ENCODE results near the gene CD300C. TPM values are rescaled to one million over a fixed set of nuclear protein-coding genes. Genes with fewer than 3 reads are reported as not detected.
"Not testable (repeated sequence)": the region's sequence is repeated elsewhere in the genome, so short reads cannot be mapped to it uniquely, and the experiment has no call there.

CD300C gene
- total RNA-seq, 2 donors from 2014 or later, result 1.5 to 5.8 TPM

- not testable (repeated sequence) for H3K4me3 Mint-ChIP-seq; H3K9me3 Mint-ChIP-seq; H3K27ac Mint-ChIP-seq; H3K27me3 Mint-ChIP-seq; H3K36me3 Mint-ChIP-seq; ATAC-seq; DNase-seq (ENCODE audit: low spot score); H3K4me1 Mint-ChIP-seq (ENCODE audit: low read depth in 2 of 2)
Observed at GRCh38 chr17:74503949-74504348, 42.0 kb downstream of the CD300C start.

DNA sequence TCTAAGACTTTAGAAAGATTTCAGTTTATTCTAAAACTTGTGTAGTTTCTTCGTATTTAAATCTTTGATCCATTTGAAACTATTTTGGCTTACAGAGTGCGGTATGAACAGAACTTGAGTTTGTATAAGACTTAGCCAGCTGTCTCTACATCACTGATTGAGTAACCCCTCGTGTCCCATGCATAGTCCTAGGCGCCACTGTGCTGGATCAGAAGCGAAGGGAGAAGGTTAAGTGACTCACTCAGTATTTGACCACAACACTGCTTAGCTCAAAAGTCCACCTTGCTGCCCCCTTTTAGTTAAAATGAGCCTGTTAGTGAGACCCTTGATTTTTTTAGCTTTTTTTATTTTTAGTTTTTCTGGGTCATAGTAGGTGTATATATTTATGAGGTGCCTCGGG is 43.1 kb downstream of the CD300C start:
- H3K4me1 Mint-ChIP-seq (ENCODE audit: low read depth in 2 of 2), result no peaks in the 10 kb centered on the region
- ATAC-seq (no peak), DNase-seq (ENCODE audit: low spot score) (no peak)
- no peak overlapping the region for H3K4me3 Mint-ChIP-seq
- H3K27ac Mint-ChIP-seq, result no peak overlapping the region
- no peaks in the 10 kb centered on the region for H3K9me3 Mint-ChIP-seq
- H3K27me3 Mint-ChIP-seq, result no peaks in the 10 kb centered on the region
- no peaks in the 10 kb centered on the region for H3K36me3 Mint-ChIP-seq

GRCh38 chr17:74499992-74500391 is 45.9 kb downstream of the CD300C start:
- Mint-ChIP-seq H3K4me3 (no peak overlapping the region), H3K4me1 (ENCODE audit: low read depth in 2 of 2) (no peaks in the 10 kb centered on the region), H3K9me3 (no peaks in the 10 kb centered on the region), H3K27me3 (no peaks in the 10 kb centered on the region), H3K36me3 (no peaks in the 10 kb centered on the region), H3K27ac (no peak overlapping the region)
- ATAC-seq (no peak), DNase-seq (ENCODE audit: low spot score) (no peak)

DNA sequence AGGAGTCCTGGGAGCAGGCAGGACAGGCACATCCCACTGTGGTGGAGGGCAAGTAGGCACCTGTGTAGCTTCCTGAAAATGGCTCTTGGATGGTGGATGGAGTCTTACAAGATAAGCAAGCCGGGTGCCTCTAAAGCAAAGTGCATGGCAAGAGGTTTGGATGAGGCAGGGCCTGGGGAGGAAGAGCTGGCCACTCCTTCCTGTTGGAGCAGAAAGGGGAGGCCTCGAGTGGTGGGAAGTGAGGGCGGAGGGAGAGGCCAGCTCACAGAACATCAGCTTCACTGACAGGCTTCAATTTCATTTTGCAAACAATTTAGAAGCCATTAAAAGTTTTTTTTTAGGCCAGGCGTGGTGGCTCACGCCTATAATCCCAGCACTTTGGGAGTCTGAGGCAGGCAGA is 48.4 kb downstream of the CD300C start:
- ATAC-seq (no peak), DNase-seq (ENCODE audit: low spot score) (no peak)
- Mint-ChIP-seq H3K27me3 (no peaks in the 10 kb centered on the region), H3K4me3 (no peak overlapping the region), H3K4me1 (ENCODE audit: low read depth in 2 of 2) (peaks cover 5 to 6% of the 10 kb centered on the region in 2 donors), H3K36me3 (no peaks in the 10 kb centered on the region), H3K27ac (no peak overlapping the region), H3K9me3 (no peaks in the 10 kb centered on the region)

DNA sequence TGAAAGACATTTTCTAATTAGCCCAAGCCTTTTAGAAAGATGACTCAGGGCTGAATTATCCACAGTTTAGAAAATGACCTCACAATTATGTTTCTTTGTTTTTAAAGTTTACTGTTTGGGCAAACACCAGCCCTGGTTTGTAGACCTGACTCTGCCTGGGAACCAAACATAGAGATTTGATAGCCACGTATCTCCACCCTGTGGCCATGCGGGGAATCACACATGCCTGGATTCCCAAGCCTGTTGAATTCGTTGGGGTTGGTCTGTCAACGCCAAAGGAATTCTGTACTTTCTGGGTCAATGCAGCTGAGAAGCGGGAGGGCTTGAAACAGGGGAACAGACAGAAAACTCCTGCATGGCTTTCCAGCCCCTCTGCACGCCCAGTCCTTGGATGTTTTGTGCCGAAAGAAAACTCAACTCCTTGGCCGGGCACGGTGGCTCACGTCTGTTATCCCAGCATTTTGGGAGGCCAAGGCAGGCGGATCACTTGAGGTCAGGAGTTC is 52.5 kb downstream of the CD300C start:
- Mint-ChIP-seq H3K4me1 (ENCODE audit: low read depth in 2 of 2) (peaks cover 24 to 33% of the 10 kb centered on the region in 2 donors), H3K9me3 (peaks cover 5% of the 10 kb centered on the region), H3K4me3 (peak overlapping the region; percentile 28), H3K36me3 (peaks cover 8% of the 10 kb centered on the region), H3K27ac (peak overlapping the region; percentile 60 to 68), H3K27me3 (no peaks in the 10 kb centered on the region)
- peak; percentile 79 to 85 for ATAC-seq
- DNase-seq (ENCODE audit: low spot score), result peak; percentile 71

DNA sequence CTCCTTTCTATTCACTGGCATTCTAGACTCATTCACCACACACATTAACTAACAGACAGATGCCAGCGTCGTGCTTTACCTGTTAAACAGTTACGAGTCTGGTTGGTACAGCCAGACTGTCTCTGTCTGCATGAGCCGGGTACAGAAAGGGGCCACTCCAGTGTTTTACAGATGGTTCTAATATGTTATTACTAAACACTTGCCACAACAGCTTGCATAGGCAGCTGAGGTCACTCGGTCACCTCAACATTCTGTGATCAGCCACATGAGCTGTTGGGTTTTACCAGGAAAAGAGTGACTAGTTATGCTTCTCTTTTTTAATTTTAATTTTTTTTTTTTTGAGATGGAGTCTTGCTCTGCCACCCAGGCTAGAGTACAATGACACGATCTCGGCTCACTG is 54.3 kb downstream of the CD300C start:
- Mint-ChIP-seq H3K27me3 (no peaks in the 10 kb centered on the region), H3K4me1 (ENCODE audit: low read depth in 2 of 2) (peaks cover 32 to 34% of the 10 kb centered on the region in 2 donors), H3K9me3 (peaks cover 5% of the 10 kb centered on the region), H3K36me3 (peaks cover 14% of the 10 kb centered on the region), H3K4me3 (peak overlapping the region; percentile 72), H3K27ac (peak overlapping the region; percentile 75 to 93)
- no peak for DNase-seq (ENCODE audit: low spot score)
- peak; percentile 80 to 83 for ATAC-seq

Other genes with a start within 250 kb of the CD300C start
- gene KIF19, start 219.9 kb downstream of the CD300C start, total RNA-seq, result under 1 TPM in 1 of 2 donors, not detected in 1; 0.29 TPM
- gene BTBD17, start 184.2 kb downstream of the CD300C start, total RNA-seq, result not detected
- gene GPR142, start 178.6 kb downstream of the CD300C start, total RNA-seq, result not detected
- gene GPRC5C, start 114.0 kb downstream of the CD300C start, total RNA-seq, result under 1 TPM in 1 of 2 donors, not detected in 1; 0.25 TPM
- gene CD300A, start 79.5 kb downstream of the CD300C start, total RNA-seq, result 10 to 100 TPM; 17.6 to 43.7 TPM
- gene CD300LB, start 14.6 kb downstream of the CD300C start, total RNA-seq, result under 1 TPM; 0.17 to 0.39 TPM
- gene CD300H, start 21.4 kb upstream of the CD300C start, total RNA-seq, result not detected
- not detected for gene CD300LD, start 46.2 kb upstream of the CD300C start, total RNA-seq
- gene CD300E, start 77.6 kb upstream of the CD300C start, total RNA-seq, result not detected
- 1 to 10 TPM in 1 of 2 donors, not detected in 1; 2.2 TPM for gene CD300LF, start 166.8 kb upstream of the CD300C start, total RNA-seq
- 1 to 10 TPM; 1.3 to 3.3 TPM for gene RAB37, start 191.1 kb upstream of the CD300C start, total RNA-seq
- gene NHERF1, start 202.5 kb upstream of the CD300C start, total RNA-seq, result 100 to 1,000 TPM; 159 to 187 TPM
- 10 to 100 TPM; 42.9 to 60.7 TPM for gene NAT9, start 230.2 kb upstream of the CD300C start, total RNA-seq

Measured in natural killer cell treated with Interleukin-12 subunit alpha and Interleukin-12 subunit beta and Interleukin-15 and Interleukin-18, amount 100 ng/mL, for 72 hours (primary cell).